Stimulated activated naive CD8-positive, alpha-beta T cell treated with anti-CD3 and anti-CD28 coated beads, Interleukin-15, amount 100 ng/mL, for 72 hours (primary cell): ENCODE results near the gene CAV2.

Experiments used
- ATAC-seq: fragments of 150-1000 bp; cut with Tn5 transposase; 2 replicates; pipeline ENCODE4 v1.10.0; 2021; ENCODE audit warnings: mild to moderate bottlenecking, moderate library complexity
- DNase-seq, 2 donors: peaks; one replicate each; pipeline ENCODE4 v3.0.0; 2021 to 2022
- H3K27ac Mint-ChIP-seq, 2 donors: one replicate each; pipeline ENCODE4 v1.8.0; 2022; ENCODE audit warnings: mild to moderate bottlenecking in 2 of 2, mixed read lengths in 2 of 2, moderate library complexity in 2 of 2
- H3K27me3 Mint-ChIP-seq: one replicate; pipeline ENCODE4 v1.8.0; 2022; ENCODE audit warnings: mixed read lengths
- H3K4me1 Mint-ChIP-seq: one replicate; pipeline ENCODE4 v1.8.0; 2022; ENCODE audit warnings: mild to moderate bottlenecking, mixed read lengths
- H3K4me3 Mint-ChIP-seq, 2 donors: one replicate each; pipeline ENCODE4 v1.8.0; 2022; ENCODE audit warnings: mild to moderate bottlenecking in 2 of 2, mixed read lengths in 2 of 2, moderate library complexity in 1 of 2
- H3K9me3 Mint-ChIP-seq, 2 donors: one replicate each; pipeline ENCODE4 v1.8.0; 2022; ENCODE audit warnings: mixed read lengths in 2 of 2

Gene CAV2

GRCh38 chr7:116487907-116488521, 11.5 kb upstream of the CAV2 start:
- Mint-ChIP-seq H3K9me3 (no peaks in the 10 kb centered on the region), H3K4me1 (no peaks in the 10 kb centered on the region), H3K4me3 (no peak overlapping the region), H3K27me3 (peaks cover 44% of the 10 kb centered on the region), H3K27ac (no peak overlapping the region)
- no peak for DNase-seq
- ATAC-seq, result no peak

- ATAC-seq (no peak), DNase-seq (no peak)
- H3K4me1 Mint-ChIP-seq, result no peaks in the 10 kb centered on the region
- no peak overlapping the region for H3K27ac Mint-ChIP-seq
- no peaks in the 10 kb centered on the region for H3K9me3 Mint-ChIP-seq
- H3K27me3 Mint-ChIP-seq, result peaks cover 37% of the 10 kb centered on the region
- no peak overlapping the region for H3K4me3 Mint-ChIP-seq
These were observed 9.2 kb upstream of the CAV2 start for GRCh38 chr7:116490351-116490750.

GRCh38 chr7:116491887-116492653, 7.5 kb upstream of the CAV2 start:
- no peaks in the 10 kb centered on the region for H3K9me3 Mint-ChIP-seq
- H3K4me3 Mint-ChIP-seq, result no peak overlapping the region
- ATAC-seq (no peak), DNase-seq (no peak)
- H3K4me1 Mint-ChIP-seq, result no peaks in the 10 kb centered on the region
- no peak overlapping the region for H3K27ac Mint-ChIP-seq
- H3K27me3 Mint-ChIP-seq, result peaks cover 42% of the 10 kb centered on the region

- no peak for ATAC-seq
- no peak overlapping the region for H3K27ac Mint-ChIP-seq
- no peaks in the 10 kb centered on the region for H3K9me3 Mint-ChIP-seq
- DNase-seq, result no peak
- H3K4me3 Mint-ChIP-seq, result no peak overlapping the region
- no peaks in the 10 kb centered on the region for H3K4me1 Mint-ChIP-seq
- peaks cover 48% of the 10 kb centered on the region for H3K27me3 Mint-ChIP-seq
These were observed 6.9 kb upstream of the CAV2 start for GRCh38 chr7:116492654-116493109.

GRCh38 chr7:116493449-116493848, 6.1 kb upstream of the CAV2 start:
- Mint-ChIP-seq H3K4me1 (no peaks in the 10 kb centered on the region), H3K27ac (no peak overlapping the region), H3K9me3 (no peaks in the 10 kb centered on the region), H3K4me3 (no peak overlapping the region), H3K27me3 (peaks cover 56% of the 10 kb centered on the region)
- DNase-seq, result no peak
- no peak for ATAC-seq

GRCh38 chr7:116494472-116494871, 5.1 kb upstream of the CAV2 start:
- DNase-seq (no peak), ATAC-seq (no peak)
- Mint-ChIP-seq H3K4me1 (peaks cover 7% of the 10 kb centered on the region), H3K9me3 (no peaks in the 10 kb centered on the region), H3K4me3 (no peak overlapping the region), H3K27ac (no peak overlapping the region), H3K27me3 (peaks cover 60% of the 10 kb centered on the region)

- DNase-seq, result no peak
- Mint-ChIP-seq H3K27ac (no peak overlapping the region), H3K4me3 (no peak overlapping the region), H3K4me1 (peaks cover 18% of the 10 kb centered on the region), H3K27me3 (peaks cover 60% of the 10 kb centered on the region), H3K9me3 (no peaks in the 10 kb centered on the region)
- no peak for ATAC-seq
These were observed 3.8 kb upstream of the CAV2 start for GRCh38 chr7:116495736-116496135.

GRCh38 chr7:116496653-116497052, 2.9 kb upstream of the CAV2 start:
- ATAC-seq (no peak), DNase-seq (no peak)
- peaks cover 21% of the 10 kb centered on the region for H3K4me1 Mint-ChIP-seq
- H3K4me3 Mint-ChIP-seq, result no peak overlapping the region
- peaks cover 60% of the 10 kb centered on the region for H3K27me3 Mint-ChIP-seq
- H3K9me3 Mint-ChIP-seq, result no peaks in the 10 kb centered on the region
- no peak overlapping the region for H3K27ac Mint-ChIP-seq

- H3K27me3 Mint-ChIP-seq, result peaks cover 58% of the 10 kb centered on the region
- no peak overlapping the region for H3K27ac Mint-ChIP-seq
- no peak for DNase-seq
- peaks cover 21% of the 10 kb centered on the region for H3K4me1 Mint-ChIP-seq
- no peak for ATAC-seq
- no peak overlapping the region for H3K4me3 Mint-ChIP-seq
- no peaks in the 10 kb centered on the region for H3K9me3 Mint-ChIP-seq
These were observed 1.8 kb upstream of the CAV2 start for GRCh38 chr7:116497708-116498107.

- H3K27me3 Mint-ChIP-seq, result peaks cover 75% of the 10 kb centered on the region
- peaks cover 21% of the 10 kb centered on the region for H3K4me1 Mint-ChIP-seq
- H3K4me3 Mint-ChIP-seq, result peak overlapping the region; percentile 54 to 65
- H3K27ac Mint-ChIP-seq, result peak overlapping the region in 1 of 2 donors; percentile 93
- ATAC-seq, result peak; percentile 96
- peaks cover 0 to 4% of the 10 kb centered on the region in 2 donors for H3K9me3 Mint-ChIP-seq
- peak; percentile 49 to 66 for DNase-seq
These were observed 728 bp downstream of the CAV2 start for GRCh38 chr7:116500078-116500853.

- ATAC-seq, result no peak
- no peak overlapping the region for H3K4me3 Mint-ChIP-seq
- peaks cover 0 to 5% of the 10 kb centered on the region in 2 donors for H3K9me3 Mint-ChIP-seq
- H3K4me1 Mint-ChIP-seq, result peaks cover 21% of the 10 kb centered on the region
- no peak for DNase-seq
- H3K27ac Mint-ChIP-seq, result no peak overlapping the region
- H3K27me3 Mint-ChIP-seq, result peaks cover 75% of the 10 kb centered on the region
These were observed 2.1 kb downstream of the CAV2 start for GRCh38 chr7:116501425-116502167.

- Mint-ChIP-seq H3K27me3 (peaks cover 67% of the 10 kb centered on the region), H3K27ac (no peak overlapping the region)
These were observed 2.9 kb downstream of the CAV2 start for GRCh38 chr7:116502201-116503096.

GRCh38 chr7:116503835-116504234, 4.3 kb downstream of the CAV2 start:
- Mint-ChIP-seq H3K9me3 (peaks cover 0 to 5% of the 10 kb centered on the region in 2 donors), H3K4me1 (peaks cover 18% of the 10 kb centered on the region), H3K27ac (no peak overlapping the region), H3K4me3 (no peak overlapping the region), H3K27me3 (peaks cover 54% of the 10 kb centered on the region)
- ATAC-seq (no peak), DNase-seq (no peak)

More at GRCh38 chr7:116502201-116503096, 2.9 kb downstream of the CAV2 start:
- Mint-ChIP-seq H3K4me1 (peaks cover 21% of the 10 kb centered on the region), H3K4me3 (no peak overlapping the region), H3K9me3 (peaks cover 0 to 5% of the 10 kb centered on the region in 2 donors)
- DNase-seq (no peak), ATAC-seq (no peak)

- Mint-ChIP-seq H3K9me3 (peaks cover 0 to 5% of the 10 kb centered on the region in 2 donors), H3K4me3 (no peak overlapping the region), H3K27me3 (peaks cover 56% of the 10 kb centered on the region), H3K4me1 (peaks cover 8% of the 10 kb centered on the region), H3K27ac (no peak overlapping the region)
- no peak for DNase-seq
- ATAC-seq, result no peak
These were observed 5.7 kb downstream of the CAV2 start for GRCh38 chr7:116505278-116505677.
